ELR (cell line): ENCODE data around the gene ARHGAP10.

Experiments used
- DNase-seq: peaks from one replicate; pipeline ENCODE4 v3.0.0-alpha.2; 2015; ENCODE audit warnings: low read depth

ARHGAP10 gene

GRCh38 chr4:147768113-147768512 is 36.2 kb downstream of the ARHGAP10 start:
- peak; percentile 85 for DNase-seq

GRCh38 chr4:147769386-147769785 is 37.5 kb downstream of the ARHGAP10 start:
- DNase-seq: peak; percentile 69

- DNase-seq: no peak
Measured at GRCh38 chr4:147770831-147771230, 38.9 kb downstream of the ARHGAP10 start.

- DNase-seq: no peak
Measured at GRCh38 chr4:147772056-147772455, 40.2 kb downstream of the ARHGAP10 start.

- peak; percentile 83 for DNase-seq
Measured at GRCh38 chr4:147772459-147772969, 40.6 kb downstream of the ARHGAP10 start.

- DNase-seq: peak; percentile 56
Measured at GRCh38 chr4:147773261-147774184, 41.6 kb downstream of the ARHGAP10 start.

- DNase-seq: no peak
Measured at GRCh38 chr4:147776716-147777115, 44.8 kb downstream of the ARHGAP10 start.

- DNase-seq: peak; percentile 73
Measured at GRCh38 chr4:147777456-147778091, 45.7 kb downstream of the ARHGAP10 start.

GRCh38 chr4:147778942-147779341 is 47.1 kb downstream of the ARHGAP10 start:
- no peak for DNase-seq

- DNase-seq: no peak
Measured at GRCh38 chr4:147779451-147779850, 47.6 kb downstream of the ARHGAP10 start.

GRCh38 chr4:147780137-147780777 is 48.4 kb downstream of the ARHGAP10 start:
- DNase-seq: no peak

- DNase-seq: peak; percentile 58
Measured at GRCh38 chr4:147782087-147782781, 50.3 kb downstream of the ARHGAP10 start.

GRCh38 chr4:147785129-147785528 is 53.2 kb downstream of the ARHGAP10 start:
- no peak for DNase-seq

GRCh38 chr4:147786031-147786430 is 54.1 kb downstream of the ARHGAP10 start:
- no peak for DNase-seq

- no peak for DNase-seq
Measured at GRCh38 chr4:147786531-147786930, 54.6 kb downstream of the ARHGAP10 start.

GRCh38 chr4:147787204-147787603 is 55.3 kb downstream of the ARHGAP10 start:
- DNase-seq: peak; percentile 58

- DNase-seq: no peak
Measured at GRCh38 chr4:147788791-147789190, 56.9 kb downstream of the ARHGAP10 start.

- no peak for DNase-seq
Measured at GRCh38 chr4:147789596-147789995, 57.7 kb downstream of the ARHGAP10 start.

GRCh38 chr4:147790412-147790811 is 58.5 kb downstream of the ARHGAP10 start:
- no peak for DNase-seq

- DNase-seq: no peak
Measured at GRCh38 chr4:147791341-147791740, 59.5 kb downstream of the ARHGAP10 start.

- no peak for DNase-seq
Measured at GRCh38 chr4:147791865-147792264, 60.0 kb downstream of the ARHGAP10 start.
